ENCODE measurements around the gene DZIP1.

Gene DZIP1

GRCh38 chr13:95647321-95647720 lies 2.8 kb upstream of the DZIP1 start:
- TF ChIP-seq TAF1 (IDR thresholded peaks at IDR 0.05; ENCODE audit: borderline replicate concordance, insufficient read depth, low read length) (no peak), POLR2AphosphoS5 (IDR thresholded peaks at IDR 0.05; ENCODE audit: low read depth, low read length) (no peak), SIN3A (IDR thresholded peaks at IDR 0.05; ENCODE audit: borderline replicate concordance, insufficient read depth, low read length) (no peak), FOXP2 (optimal IDR thresholded peaks at IDR 0.05; ENCODE audit: borderline replicate concordance, extremely low read depth, extremely low read length, insufficient read depth) (no peak), REST (IDR thresholded peaks at IDR 0.05; ENCODE audit: insufficient read depth in 1 of 2, low read depth in 2 of 2, low read length in 2 of 2) (no peak)

- TF ChIP-seq FOXP2 (optimal IDR thresholded peaks at IDR 0.05; ENCODE audit: borderline replicate concordance, extremely low read depth, extremely low read length, insufficient read depth) (no peak), POLR2AphosphoS5 (IDR thresholded peaks at IDR 0.05; ENCODE audit: low read depth, low read length) (no peak), SIN3A (IDR thresholded peaks at IDR 0.05; ENCODE audit: borderline replicate concordance, insufficient read depth, low read length) (no peak), REST (IDR thresholded peaks at IDR 0.05; ENCODE audit: insufficient read depth in 1 of 2, low read depth in 2 of 2, low read length in 2 of 2) (no peak), TAF1 (IDR thresholded peaks at IDR 0.05; ENCODE audit: borderline replicate concordance, insufficient read depth, low read length) (no peak)
Observed at GRCh38 chr13:95643936-95644598, 439 bp downstream of the DZIP1 start.

GRCh38 chr13:95643571-95643935 lies 953 bp downstream of the DZIP1 start:
- TF ChIP-seq FOXP2 (optimal IDR thresholded peaks at IDR 0.05; ENCODE audit: borderline replicate concordance, extremely low read depth, extremely low read length, insufficient read depth) = no peak

GRCh38 chr13:95642999-95643398 lies 1.5 kb downstream of the DZIP1 start:
- TF ChIP-seq REST (IDR thresholded peaks at IDR 0.05; ENCODE audit: insufficient read depth in 1 of 2, low read depth in 2 of 2, low read length in 2 of 2) (no peak), FOXP2 (optimal IDR thresholded peaks at IDR 0.05; ENCODE audit: borderline replicate concordance, extremely low read depth, extremely low read length, insufficient read depth) (no peak), POLR2AphosphoS5 (IDR thresholded peaks at IDR 0.05; ENCODE audit: low read depth, low read length) (no peak), TAF1 (IDR thresholded peaks at IDR 0.05; ENCODE audit: borderline replicate concordance, insufficient read depth, low read length) (no peak), SIN3A (IDR thresholded peaks at IDR 0.05; ENCODE audit: borderline replicate concordance, insufficient read depth, low read length) (no peak)

GRCh38 chr13:95642028-95642621 lies 2.4 kb downstream of the DZIP1 start:
- no peak for TF ChIP-seq FOXP2 (optimal IDR thresholded peaks at IDR 0.05; ENCODE audit: borderline replicate concordance, extremely low read depth, extremely low read length, insufficient read depth)
- TF ChIP-seq SIN3A (IDR thresholded peaks at IDR 0.05; ENCODE audit: borderline replicate concordance, insufficient read depth, low read length) = no peak
- TF ChIP-seq REST (IDR thresholded peaks at IDR 0.05; ENCODE audit: insufficient read depth in 1 of 2, low read depth in 2 of 2, low read length in 2 of 2) = no peak

Measured in PFSK-1 (cell line).